PC-9 (cell line): ENCODE measurements around the gene DNASE1L2.

Experiments
- CTCF ChIP-seq: fragments of 200-600 bp; sonication (generic); conservative IDR thresholded peaks from 2 replicates; pipeline ENCODE4 v1.6.1; 2017; ENCODE audit warnings: mixed run types, antibody characterized with exemption, mild to moderate bottlenecking, moderate library complexity
- EZH2 ChIP-seq: fragments of 200-600 bp; sonication (generic); IDR thresholded peaks from 2 replicates; pipeline ENCODE4 v1.8.0; 2017; ENCODE audit warnings: antibody characterized with exemption, low read depth

GRCh38 chr16:2207872-2208271 lies 28.4 kb upstream of the DNASE1L2 start:
- no peak for TF ChIP-seq CTCF
- TF ChIP-seq EZH2: no peak
